Thoracic aorta (tissue), 2 donors: ENCODE results near the gene LRFN5. TPM values are rescaled to one million over a fixed set of nuclear protein-coding genes. Genes with fewer than 3 reads are reported as not detected.
"Not testable (repeated sequence)": the region's sequence is repeated elsewhere in the genome, so short reads cannot be mapped to it uniquely, and the experiment has no call there.

Experiments used
- ATAC-seq: fragments of 150-250 bp; one replicate; pipeline ENCODE4 v1.8.0; 2017; ENCODE audit warnings: low read depth; ENCODE audit not compliant: insufficient number of reproducible peaks, low FRiP score
- DNase-seq: peaks from one replicate; pipeline ENCODE4 v3.0.0-alpha.2; 2020; ENCODE audit warnings: low spot score
- H3K27ac ChIP-seq, 2 donors: fragments of 200-600 bp; sonication (generic); 1 replicate in 1 of 2; 2 replicates in 1 of 2; pipeline ENCODE4 v1.5.1; 2016; ENCODE audit warnings: mild to moderate bottlenecking in 2 of 2, moderate library complexity in 2 of 2
- H3K27me3 ChIP-seq: fragments of 200-600 bp; sonication (generic); replicated peaks from 2 replicates; pipeline ENCODE4 v1.6.0; 2016; ENCODE audit warnings: mild to moderate bottlenecking; ENCODE audit not compliant: insufficient read depth
- H3K36me3 ChIP-seq: fragments of 200-600 bp; sonication (generic); one replicate; pipeline ENCODE4 v1.5.1; 2016
- H3K4me1 ChIP-seq, 2 donors: fragments of 200-600 bp; sonication (generic); 1 replicate in 1 of 2; 2 replicates in 1 of 2; pipeline versions ENCODE4 v1.5.1 to v1.6.0; 2016; ENCODE audit warnings: low read depth in 2 of 2, mild to moderate bottlenecking in 1 of 2; ENCODE audit not compliant: control insufficient read depth in 1 of 2
- H3K4me3 ChIP-seq: fragments of 200-600 bp; sonication (generic); 2 replicates; pipeline ENCODE4 v1.5.1; 2016; ENCODE audit warnings: mild to moderate bottlenecking
- H3K9me3 ChIP-seq: fragments of 200-600 bp; sonication (generic); 2 replicates; pipeline ENCODE4 v1.5.1; 2016
- CTCF ChIP-seq: fragments of 200-600 bp; sonication (generic); IDR thresholded peaks from one replicate; pipeline ENCODE4 v1.5.1; 2019; ENCODE audit warnings: antibody characterized with exemption
- total RNA-seq, 2 donors: library from RNA; depleted of rRNA; stranded (reverse); fragments of >200 nt; gene quantifications; one replicate each; pipeline versions ENCODE4 v1.1.0 to v1.2.3, GENCODE V29; 2016

LRFN5 gene
- total RNA-seq, 2 donors from 2014 or later: 0.41 to 4.7 TPM

GRCh38 chr14:41654196-41654595, 47.5 kb downstream of the LRFN5 start:
- TF ChIP-seq CTCF: no peak
- Histone ChIP-seq H3K9me3 (no peaks in the 10 kb centered on the region), H3K36me3 (no peaks in the 10 kb centered on the region), H3K4me1 (no peaks in the 10 kb centered on the region), H3K4me3 (no peak overlapping the region), H3K27ac (no peak overlapping the region), H3K27me3 (no peaks in the 10 kb centered on the region)
- ATAC-seq (no peak), DNase-seq (no peak)

GRCh38 chr14:41662780-41663472, 56.2 kb downstream of the LRFN5 start:
- Histone ChIP-seq H3K36me3 (no peaks in the 10 kb centered on the region), H3K9me3 (no peaks in the 10 kb centered on the region), H3K4me3 (no peak overlapping the region), H3K4me1 (no peaks in the 10 kb centered on the region), H3K27me3 (no peaks in the 10 kb centered on the region), H3K27ac (no peak overlapping the region)
- ATAC-seq (no peak), DNase-seq (no peak)
- TF ChIP-seq CTCF: no peak

GRCh38 chr14:41663473-41663850, 56.8 kb downstream of the LRFN5 start:
- Histone ChIP-seq H3K27me3 (no peaks in the 10 kb centered on the region), H3K27ac (no peak overlapping the region), H3K4me1 (no peaks in the 10 kb centered on the region), H3K9me3 (no peaks in the 10 kb centered on the region), H3K4me3 (no peak overlapping the region), H3K36me3 (no peaks in the 10 kb centered on the region)
- ATAC-seq: no peak
- no peak for TF ChIP-seq CTCF
- no peak for DNase-seq

- ATAC-seq (no peak), DNase-seq (no peak)
- no peak for TF ChIP-seq CTCF
- H3K27me3 ChIP-seq: no peaks in the 10 kb centered on the region
- H3K9me3 ChIP-seq: no peaks in the 10 kb centered on the region
- H3K36me3 ChIP-seq: no peaks in the 10 kb centered on the region
- H3K4me1 ChIP-seq: no peaks in the 10 kb centered on the region
- no peak overlapping the region for H3K4me3 ChIP-seq
- no peak overlapping the region for H3K27ac ChIP-seq
Observed at GRCh38 chr14:41666301-41666700, 59.6 kb downstream of the LRFN5 start.

GRCh38 chr14:41668356-41668755, 61.7 kb downstream of the LRFN5 start:
- Histone ChIP-seq H3K27me3 (no peaks in the 10 kb centered on the region), H3K27ac (no peak overlapping the region), H3K36me3 (no peaks in the 10 kb centered on the region), H3K9me3 (no peaks in the 10 kb centered on the region), H3K4me3 (no peak overlapping the region), H3K4me1 (no peaks in the 10 kb centered on the region)
- ATAC-seq: no peak
- TF ChIP-seq CTCF: no peak
- DNase-seq: no peak

- not testable (repeated sequence) for H3K27ac ChIP-seq, H3K36me3 ChIP-seq, H3K4me1 ChIP-seq, H3K9me3 ChIP-seq, ATAC-seq, H3K4me3 ChIP-seq, DNase-seq, H3K27me3 ChIP-seq
Observed at GRCh38 chr14:41673601-41674000, 66.9 kb downstream of the LRFN5 start.

GRCh38 chr14:41674511-41674971, 67.9 kb downstream of the LRFN5 start:
- not testable (repeated sequence) for DNase-seq, H3K27ac ChIP-seq, H3K9me3 ChIP-seq, H3K27me3 ChIP-seq, H3K4me3 ChIP-seq, ATAC-seq, H3K4me1 ChIP-seq, H3K36me3 ChIP-seq
